ENCODE measurements around the gene KRT40.

Gene KRT40

GRCh38 chr17:41019415-41019814 lies 35.3 kb upstream of the KRT40 start:
- H3K4me2 ChIP-seq (ENCODE audit: low read length) = no peak overlapping the region
- no peaks in the 10 kb centered on the region for H3K79me1 ChIP-seq (ENCODE audit: low read length)
- no peak overlapping the region for H3K27ac ChIP-seq (ENCODE audit: low read depth, low read length)
- no peak overlapping the region for H3K56ac ChIP-seq (ENCODE audit: low read length)
- no peak overlapping the region for H3K18ac ChIP-seq (ENCODE audit: low read length)
- H3K79me2 ChIP-seq (ENCODE audit: control insufficient read depth, insufficient read depth, low read length) = no peaks in the 10 kb centered on the region
- no peak overlapping the region for H3K23ac ChIP-seq (ENCODE audit: low read length)
- no peak overlapping the region for H3K4ac ChIP-seq (ENCODE audit: low read depth, low read length)
- H3K4me1 ChIP-seq (ENCODE audit: control insufficient read depth, low read depth, low read length) = no peaks in the 10 kb centered on the region
- no CpG with 5 or more reads among the region's 3 CpGs for WGBS (ENCODE audit: extremely low coverage, insufficient coverage, low lambda C conversion rate)
- DNase-seq = no peak
- H3K36me3 ChIP-seq (ENCODE audit: control insufficient read depth, insufficient read depth, low read length) = no peaks in the 10 kb centered on the region
- H3K9ac ChIP-seq (ENCODE audit: low read length) = no peak overlapping the region
- H2BK15ac ChIP-seq (replicated peaks; ENCODE audit: low read depth) = no peak overlapping the region
- no peak overlapping the region for H4K8ac ChIP-seq (ENCODE audit: low read depth, low read length)
- no peak overlapping the region for H4K5ac ChIP-seq (ENCODE audit: low read length)
- H3K27me3 ChIP-seq (ENCODE audit: insufficient read depth, low read length, poor library complexity) = no peaks in the 10 kb centered on the region
- H2BK120ac ChIP-seq (ENCODE audit: low read depth, low read length) = no peak overlapping the region
- H3K4me3 ChIP-seq (ENCODE audit: low read length) = no peak overlapping the region
- H2AK5ac ChIP-seq (ENCODE audit: low read length) = no peak overlapping the region
- H2BK5ac ChIP-seq (ENCODE audit: low read length) = no peak overlapping the region

GRCh38 chr17:41018541-41018940 lies 34.4 kb upstream of the KRT40 start:
- Histone ChIP-seq H3K4ac (ENCODE audit: low read depth, low read length) (no peak overlapping the region), H3K79me2 (ENCODE audit: control insufficient read depth, insufficient read depth, low read length) (no peaks in the 10 kb centered on the region), H4K8ac (ENCODE audit: low read depth, low read length) (no peak overlapping the region), H2BK120ac (ENCODE audit: low read depth, low read length) (no peak overlapping the region), H2BK15ac (replicated peaks; ENCODE audit: low read depth) (no peak overlapping the region), H3K23ac (ENCODE audit: low read length) (no peak overlapping the region), H3K79me1 (ENCODE audit: low read length) (no peaks in the 10 kb centered on the region), H3K56ac (ENCODE audit: low read length) (no peak overlapping the region), H2BK5ac (ENCODE audit: low read length) (no peak overlapping the region), H3K9ac (ENCODE audit: low read length) (no peak overlapping the region), H3K4me2 (ENCODE audit: low read length) (no peak overlapping the region), H3K18ac (ENCODE audit: low read length) (no peak overlapping the region), H3K4me3 (ENCODE audit: low read length) (no peak overlapping the region), H3K27ac (ENCODE audit: low read depth, low read length) (no peak overlapping the region), H4K5ac (ENCODE audit: low read length) (no peak overlapping the region), H2AK5ac (ENCODE audit: low read length) (no peak overlapping the region), H3K27me3 (ENCODE audit: insufficient read depth, low read length, poor library complexity) (no peaks in the 10 kb centered on the region), H3K36me3 (ENCODE audit: control insufficient read depth, insufficient read depth, low read length) (no peaks in the 10 kb centered on the region), H3K4me1 (ENCODE audit: control insufficient read depth, low read depth, low read length) (no peaks in the 10 kb centered on the region)
- no CpG with 5 or more reads among the region's 3 CpGs for WGBS (ENCODE audit: extremely low coverage, insufficient coverage, low lambda C conversion rate)
- DNase-seq = no peak

GRCh38 chr17:41016578-41017215 lies 32.6 kb upstream of the KRT40 start:
- Histone ChIP-seq H2BK5ac (ENCODE audit: low read length) (no peak overlapping the region), H3K4me2 (ENCODE audit: low read length) (no peak overlapping the region), H2BK120ac (ENCODE audit: low read depth, low read length) (no peak overlapping the region), H3K9ac (ENCODE audit: low read length) (no peak overlapping the region), H3K27ac (ENCODE audit: low read depth, low read length) (no peak overlapping the region), H3K23ac (ENCODE audit: low read length) (no peak overlapping the region), H3K4me3 (ENCODE audit: low read length) (no peak overlapping the region), H3K79me1 (ENCODE audit: low read length) (no peaks in the 10 kb centered on the region), H3K4me1 (ENCODE audit: control insufficient read depth, low read depth, low read length) (no peaks in the 10 kb centered on the region), H3K36me3 (ENCODE audit: control insufficient read depth, insufficient read depth, low read length) (no peaks in the 10 kb centered on the region), H2AK5ac (ENCODE audit: low read length) (no peak overlapping the region), H3K4ac (ENCODE audit: low read depth, low read length) (no peak overlapping the region), H3K79me2 (ENCODE audit: control insufficient read depth, insufficient read depth, low read length) (no peaks in the 10 kb centered on the region), H3K18ac (ENCODE audit: low read length) (no peak overlapping the region), H4K8ac (ENCODE audit: low read depth, low read length) (no peak overlapping the region), H3K27me3 (ENCODE audit: insufficient read depth, low read length, poor library complexity) (no peaks in the 10 kb centered on the region), H2BK15ac (replicated peaks; ENCODE audit: low read depth) (no peak overlapping the region), H3K56ac (ENCODE audit: low read length) (no peak overlapping the region), H4K5ac (ENCODE audit: low read length) (no peak overlapping the region)
- no peak for DNase-seq
- WGBS (ENCODE audit: extremely low coverage, insufficient coverage, low lambda C conversion rate) = no CpG with 5 or more reads among the region's 13 CpGs

- H3K56ac ChIP-seq (ENCODE audit: low read length) = no peak overlapping the region
- H3K79me1 ChIP-seq (ENCODE audit: low read length) = no peaks in the 10 kb centered on the region
- H4K5ac ChIP-seq (ENCODE audit: low read length) = no peak overlapping the region
- H3K36me3 ChIP-seq (ENCODE audit: control insufficient read depth, insufficient read depth, low read length) = no peaks in the 10 kb centered on the region
- no peak overlapping the region for H3K4ac ChIP-seq (ENCODE audit: low read depth, low read length)
- no peaks in the 10 kb centered on the region for H3K4me1 ChIP-seq (ENCODE audit: control insufficient read depth, low read depth, low read length)
- H2AK5ac ChIP-seq (ENCODE audit: low read length) = no peak overlapping the region
- no peak overlapping the region for H3K4me3 ChIP-seq (ENCODE audit: low read length)
- no peak overlapping the region for H3K23ac ChIP-seq (ENCODE audit: low read length)
- H3K27me3 ChIP-seq (ENCODE audit: insufficient read depth, low read length, poor library complexity) = no peaks in the 10 kb centered on the region
- DNase-seq = no peak
- H2BK5ac ChIP-seq (ENCODE audit: low read length) = no peak overlapping the region
- no peak overlapping the region for H2BK120ac ChIP-seq (ENCODE audit: low read depth, low read length)
- H3K18ac ChIP-seq (ENCODE audit: low read length) = no peak overlapping the region
- no peak overlapping the region for H3K4me2 ChIP-seq (ENCODE audit: low read length)
- no peak overlapping the region for H3K27ac ChIP-seq (ENCODE audit: low read depth, low read length)
- no peak overlapping the region for H3K9ac ChIP-seq (ENCODE audit: low read length)
- H3K79me2 ChIP-seq (ENCODE audit: control insufficient read depth, insufficient read depth, low read length) = no peaks in the 10 kb centered on the region
- WGBS (ENCODE audit: extremely low coverage, insufficient coverage, low lambda C conversion rate) = no CpG with 5 or more reads among the region's 7 CpGs
- no peak overlapping the region for H4K8ac ChIP-seq (ENCODE audit: low read depth, low read length)
- no peak overlapping the region for H2BK15ac ChIP-seq (replicated peaks; ENCODE audit: low read depth)
These were observed 31.3 kb upstream of the KRT40 start for GRCh38 chr17:41015454-41015853.

GRCh38 chr17:41013606-41014005 lies 29.5 kb upstream of the KRT40 start:
- Histone ChIP-seq H4K5ac (ENCODE audit: low read length) (no peak overlapping the region), H2BK120ac (ENCODE audit: low read depth, low read length) (no peak overlapping the region), H2BK15ac (replicated peaks; ENCODE audit: low read depth) (no peak overlapping the region), H3K79me1 (ENCODE audit: low read length) (no peaks in the 10 kb centered on the region), H3K4me2 (ENCODE audit: low read length) (no peak overlapping the region), H3K36me3 (ENCODE audit: control insufficient read depth, insufficient read depth, low read length) (no peaks in the 10 kb centered on the region), H3K4me1 (ENCODE audit: control insufficient read depth, low read depth, low read length) (no peaks in the 10 kb centered on the region), H4K8ac (ENCODE audit: low read depth, low read length) (no peak overlapping the region), H3K27ac (ENCODE audit: low read depth, low read length) (no peak overlapping the region), H2BK5ac (ENCODE audit: low read length) (no peak overlapping the region), H3K4ac (ENCODE audit: low read depth, low read length) (no peak overlapping the region), H3K23ac (ENCODE audit: low read length) (no peak overlapping the region), H3K18ac (ENCODE audit: low read length) (no peak overlapping the region), H3K4me3 (ENCODE audit: low read length) (no peak overlapping the region), H2AK5ac (ENCODE audit: low read length) (no peak overlapping the region), H3K9ac (ENCODE audit: low read length) (no peak overlapping the region), H3K79me2 (ENCODE audit: control insufficient read depth, insufficient read depth, low read length) (no peaks in the 10 kb centered on the region), H3K56ac (ENCODE audit: low read length) (no peak overlapping the region), H3K27me3 (ENCODE audit: insufficient read depth, low read length, poor library complexity) (no peaks in the 10 kb centered on the region)
- DNase-seq = peak; percentile 31
- no CpG with 5 or more reads among the region's 1 CpG for WGBS (ENCODE audit: extremely low coverage, insufficient coverage, low lambda C conversion rate)

GRCh38 chr17:41013181-41013580 lies 29.1 kb upstream of the KRT40 start:
- no peak overlapping the region for H2BK5ac ChIP-seq (ENCODE audit: low read length)
- no peak overlapping the region for H4K8ac ChIP-seq (ENCODE audit: low read depth, low read length)
- no peak overlapping the region for H3K9ac ChIP-seq (ENCODE audit: low read length)
- no peak overlapping the region for H2AK5ac ChIP-seq (ENCODE audit: low read length)
- no peak overlapping the region for H2BK15ac ChIP-seq (replicated peaks; ENCODE audit: low read depth)
- H3K4ac ChIP-seq (ENCODE audit: low read depth, low read length) = no peak overlapping the region
- no peak overlapping the region for H3K18ac ChIP-seq (ENCODE audit: low read length)
- H3K27me3 ChIP-seq (ENCODE audit: insufficient read depth, low read length, poor library complexity) = no peaks in the 10 kb centered on the region
- peak; percentile 7 for DNase-seq
- H3K4me2 ChIP-seq (ENCODE audit: low read length) = no peak overlapping the region
- no CpG with 5 or more reads among the region's 3 CpGs for WGBS (ENCODE audit: extremely low coverage, insufficient coverage, low lambda C conversion rate)
- H4K5ac ChIP-seq (ENCODE audit: low read length) = no peak overlapping the region
- no peak overlapping the region for H3K27ac ChIP-seq (ENCODE audit: low read depth, low read length)
- no peaks in the 10 kb centered on the region for H3K79me2 ChIP-seq (ENCODE audit: control insufficient read depth, insufficient read depth, low read length)
- no peaks in the 10 kb centered on the region for H3K79me1 ChIP-seq (ENCODE audit: low read length)
- no peak overlapping the region for H2BK120ac ChIP-seq (ENCODE audit: low read depth, low read length)
- no peak overlapping the region for H3K23ac ChIP-seq (ENCODE audit: low read length)
- H3K56ac ChIP-seq (ENCODE audit: low read length) = no peak overlapping the region
- H3K4me3 ChIP-seq (ENCODE audit: low read length) = no peak overlapping the region
- no peaks in the 10 kb centered on the region for H3K4me1 ChIP-seq (ENCODE audit: control insufficient read depth, low read depth, low read length)
- H3K36me3 ChIP-seq (ENCODE audit: control insufficient read depth, insufficient read depth, low read length) = no peaks in the 10 kb centered on the region

Data from mesendoderm (in vitro differentiated cells).